Endothelial cell of umbilical vein (primary cell): ENCODE data around the gene NUP62CL. TPM values are rescaled to one million over a fixed set of nuclear protein-coding genes. Genes with fewer than 3 reads are reported as not detected.

Experiments
- BruUV-seq: library from RNA; stranded (reverse); fragments of 400-500 nt; replicated peaks from 2 replicates; lab custom pipeline; 2021; lab: Mats Ljungman, UMichigan
- CTCF ChIA-PET: fragments of 300-600, 350-600 bp; sonication (Branson Sonifier 250); formaldehyde crosslinking; loops from one replicate; lab custom pipeline; 2021; ENCODE audit warnings: antibody characterized with exemption, inconsistent platforms; lab: Charles Lee
- POLR2A ChIA-PET: fragments of 300-600, 350-600 bp; sonication (Branson Sonifier 250); formaldehyde crosslinking; loops from one replicate; lab custom pipeline; 2021; ENCODE audit warnings: antibody characterized with exemption, inconsistent platforms; lab: Charles Lee
- DNase-seq: peaks from one replicate; pipeline ENCODE4 v3.0.0-alpha.2; 2011; ENCODE audit warnings: low read depth, low spot score
- FAIRE-seq: peaks from 2 replicates; lab custom pipeline; 2011; peaks lifted over from hg19 to GRCh38; lab: Jason Lieb, UNC
- H2AFZ ChIP-seq: 2 replicates; pipeline ENCODE4 v1.6.0; 2012; ENCODE audit warnings: low read depth, low read length, control low read depth, inconsistent platforms
- H3K27ac ChIP-seq: 2 replicates; pipeline ENCODE4 v1.5.1; 2011; ENCODE audit warnings: low read depth, mild to moderate bottlenecking, control low read depth, low read length, moderate library complexity; ENCODE audit not compliant: insufficient read depth
- H3K27me3 ChIP-seq, 2 experiments: 2 replicates each; pipeline versions ENCODE4 v1.6.0 to v1.6.1; 2011; ENCODE audit warnings: low read length in 2 of 2, mixed read lengths in 1 of 2; ENCODE audit not compliant: control insufficient read depth in 2 of 2, insufficient read depth in 2 of 2
- H3K36me3 ChIP-seq, 2 experiments: 2 replicates in 1 of 2; 3 replicates in 1 of 2; pipeline ENCODE4 v1.5.1; 2011; ENCODE audit warnings: low read length in 2 of 2, mild to moderate bottlenecking in 1 of 2, moderate library complexity in 1 of 2; ENCODE audit not compliant: control insufficient read depth in 2 of 2, insufficient read depth in 2 of 2; ENCODE audit errors: extremely low read depth in 1 of 2
- H3K4me1 ChIP-seq: 3 replicates; pipeline ENCODE4 v1.5.1; 2011; ENCODE audit warnings: mild to moderate bottlenecking, low read length; ENCODE audit not compliant: control insufficient read depth, insufficient read depth; ENCODE audit errors: extremely low read depth
- H3K4me2 ChIP-seq: 2 replicates; pipeline ENCODE4 v1.6.1; 2011; ENCODE audit warnings: low read length, control low read depth, mixed read lengths; ENCODE audit not compliant: insufficient read depth
- H3K4me3 ChIP-seq, 3 experiments: fragments of 200-600 bp in 1 of 3; sonication (generic), shearing (Covaris generic) in 1 of 3; replicated peaks in 1 of 3; 2 replicates each; pipeline ENCODE4 v1.5.1; 2011 to 2016; ENCODE audit warnings: control low read depth in 3 of 3, low read length in 3 of 3, mild to moderate bottlenecking in 2 of 3, inconsistent platforms in 1 of 3, low read depth in 1 of 3, moderate library complexity in 1 of 3; ENCODE audit not compliant: insufficient read depth in 1 of 3
- H3K79me2 ChIP-seq: 2 replicates; pipeline ENCODE4 v1.6.0; 2012; ENCODE audit warnings: low read length, inconsistent platforms; ENCODE audit not compliant: control insufficient read depth, insufficient read depth
- H3K9ac ChIP-seq: replicated peaks from 2 replicates; pipeline ENCODE3; 2011; ENCODE audit warnings: low read length, control low read depth; ENCODE audit not compliant: insufficient read depth; ENCODE audit errors: extremely low read depth
- H3K9me1 ChIP-seq: replicated peaks from 3 replicates; pipeline ENCODE4 v1.6.0; 2011; ENCODE audit warnings: mild to moderate bottlenecking, low read length; ENCODE audit not compliant: control insufficient read depth, insufficient read depth; ENCODE audit errors: extremely low read depth
- H3K9me3 ChIP-seq: replicated peaks from 2 replicates; pipeline ENCODE4 v1.5.1; 2012; ENCODE audit warnings: low read length, inconsistent platforms; ENCODE audit not compliant: control insufficient read depth, insufficient read depth
- H4K20me1 ChIP-seq: replicated peaks from 2 replicates; pipeline ENCODE3; 2011; ENCODE audit warnings: mild to moderate bottlenecking, low read length; ENCODE audit not compliant: control insufficient read depth, insufficient read depth; ENCODE audit errors: extremely low read depth
- CTCF ChIP-seq, 2 donors: IDR thresholded peaks; 1 replicate in 1 of 2; 2 replicates in 1 of 2; pipeline ENCODE4 v1.5.1; 2011; ENCODE audit warnings: low read length in 2 of 2, mild to moderate bottlenecking in 2 of 2, moderate library complexity in 2 of 2, control low read depth in 1 of 2, inconsistent platforms in 1 of 2, low read depth in 1 of 2; ENCODE audit not compliant: insufficient read depth in 1 of 2; ENCODE audit errors: extremely low read depth in 1 of 2
- EZH2 ChIP-seq: IDR thresholded peaks from 2 replicates; pipeline ENCODE4 v1.6.1; 2012; ENCODE audit warnings: borderline replicate concordance, low read depth, mild to moderate bottlenecking, moderate library complexity, low read length, inconsistent platforms; ENCODE audit not compliant: severe bottlenecking
- FOS ChIP-seq: IDR thresholded peaks from 2 replicates; pipeline ENCODE4 v1.6.1; 2011; ENCODE audit warnings: mild to moderate bottlenecking, low read length, moderate library complexity, borderline replicate concordance; ENCODE audit not compliant: insufficient read depth
- GATA2 ChIP-seq: IDR thresholded peaks from 2 replicates; pipeline ENCODE4 v1.7.0; 2011; ENCODE audit warnings: low read depth, mild to moderate bottlenecking, moderate library complexity, mixed read lengths, low read length; ENCODE audit not compliant: insufficient read length, insufficient read depth
- JUN ChIP-seq: IDR thresholded peaks from 2 replicates; pipeline ENCODE4 v1.6.1; 2011; ENCODE audit warnings: borderline replicate concordance, low read depth; ENCODE audit not compliant: insufficient read length, insufficient read depth
- MYC ChIP-seq: IDR thresholded peaks from one replicate; pipeline ENCODE4 v1.6.1; 2011; ENCODE audit warnings: mild to moderate bottlenecking, low read depth, low read length
- POLR2A ChIP-seq: IDR thresholded peaks from 2 replicates; pipeline ENCODE4 v1.6.1; 2012; ENCODE audit warnings: low read depth, mild to moderate bottlenecking, control low read depth, low read length
- POLR2AphosphoS5 ChIP-seq: IDR thresholded peaks from 2 replicates; pipeline ENCODE4 v1.6.1; 2012; ENCODE audit warnings: low read depth, mild to moderate bottlenecking, control low read depth, low read length, moderate library complexity; ENCODE audit not compliant: insufficient read depth
- dilution Hi-C: fragments of 300-500 bp; cut with MboI; formaldehyde crosslinking; loops from one replicate; pipeline ENCODE4 v1.15.0; 2019; ENCODE audit warnings: low sequenced_read_pairs; ENCODE audit not compliant: extremely low pct_ligation_motif_present
- intact Hi-C: fragments of 100-400 bp; cut with micrococcal nuclease; formaldehyde crosslinking; loops from one replicate; pipeline ENCODE4 v1.10.0; 2022
- polyA plus RNA-seq, 4 experiments: library from polyadenylated mRNA; depleted of rRNA in 3 of 4; stranded (reverse) in 3 of 4; unstranded in 1 of 4; fragments of >200 nt; gene quantifications; 2 replicates each; pipeline versions ENCODE4 v1.2.1 to v1.2.3, GENCODE V29; 2011 to 2012; ENCODE audit warnings: missing spikeins in 1 of 4
- total RNA-seq: library from RNA; stranded (reverse); gene quantifications from 2 replicates; pipeline ENCODE4 v1.2.3, GENCODE V29; 2021
- TF ChIP-seq, protein P1 (sequence below): IDR thresholded peaks from 2 replicates; pipeline ENCODE4 v1.6.1; 2011; ENCODE audit not compliant: insufficient read depth, insufficient read length

Gene NUP62CL
- total and polyA plus RNA-seq, 2 donors (not counting 3 experiments of a cell fraction or from before 2014, with no cell fraction given) = not detected

DNA sequence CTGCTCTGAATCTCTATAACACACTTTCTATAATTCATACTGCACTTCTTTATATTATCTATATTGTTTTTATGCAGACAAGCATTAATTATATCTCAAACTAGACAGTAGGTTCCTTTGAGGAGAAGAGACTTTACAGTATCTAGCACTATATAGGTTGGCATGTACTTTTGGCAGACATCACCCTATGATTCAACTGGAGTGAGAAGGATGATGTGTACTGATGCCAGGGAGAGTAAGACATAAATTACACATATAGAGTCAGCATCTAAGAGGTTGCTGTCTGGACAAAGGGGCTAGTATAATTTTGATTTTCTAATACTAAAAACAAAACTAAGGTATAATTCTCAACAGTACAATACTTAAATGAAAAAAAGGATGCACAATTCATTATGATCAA lies 82.5 kb downstream of the NUP62CL start:
- intact Hi-C loops (no loop called here), dilution Hi-C loops (no loop called here)
- ChIA-PET POLR2A (no interaction called here), CTCF (no interaction called here)
- Histone ChIP-seq H3K4me3 (no peak overlapping the region), H3K36me3 (no peaks in the 10 kb centered on the region), H3K9me3 (no peaks in the 10 kb centered on the region), H3K9ac (no peak overlapping the region), H3K27ac (no peak overlapping the region), H3K4me1 (peaks cover 3% of the 10 kb centered on the region), H4K20me1 (no peaks in the 10 kb centered on the region), H3K4me2 (no peak overlapping the region), H3K9me1 (no peaks in the 10 kb centered on the region), H2AFZ (no peak overlapping the region), H3K27me3 (no peaks in the 10 kb centered on the region), H3K79me2 (no peaks in the 10 kb centered on the region)
- no peak for FAIRE-seq
- TF ChIP-seq POLR2A = no peak
- no peak for TF ChIP-seq GATA2
- no peak for TF ChIP-seq FOS
- no peak for TF ChIP-seq EZH2
- TF ChIP-seq MYC = no peak
- TF ChIP-seq POLR2AphosphoS5 = no peak
- no peak for TF ChIP-seq JUN
- TF ChIP-seq CTCF (IDR thresholded peaks at IDR 0.05; ENCODE audit: extremely low read depth in 1 of 2, insufficient read depth in 1 of 2, low read depth in 1 of 2, low read length in 2 of 2) = no peak
- TF ChIP-seq, protein P1, sequence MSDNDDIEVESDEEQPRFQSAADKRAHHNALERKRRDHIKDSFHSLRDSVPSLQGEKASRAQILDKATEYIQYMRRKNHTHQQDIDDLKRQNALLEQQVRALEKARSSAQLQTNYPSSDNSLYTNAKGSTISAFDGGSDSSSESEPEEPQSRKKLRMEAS = no peak
- BruUV-seq = no TSS peak
- no peak for DNase-seq
